Neural cell (in vitro differentiated cells): ENCODE results near the gene ZNF438. TPM values are rescaled to one million over a fixed set of nuclear protein-coding genes. Genes with fewer than 3 reads are reported as not detected.

Experiments used
- H2AFZ ChIP-seq: fragments of 200-600, 300-800 bp; sonication (generic), shearing (Covaris generic); 2 replicates; pipeline ENCODE4 v1.6.0; 2014; ENCODE audit warnings: low read depth, mild to moderate bottlenecking, antibody characterized with exemption, low read length, moderate library complexity
- H3F3A ChIP-seq: fragments of 200-600 bp; shearing (Covaris generic); 2 replicates; pipeline ENCODE4 v1.6.1; 2016; ENCODE audit warnings: mild to moderate bottlenecking, moderate library complexity, mixed read lengths, antibody characterized with exemption, low read length; ENCODE audit not compliant: insufficient read depth, poor library complexity, severe bottlenecking
- H3K27ac ChIP-seq: fragments of 200-600, 300-800 bp; sonication (generic), shearing (Covaris generic); 2 replicates; pipeline ENCODE4 v1.5.1; 2014; ENCODE audit warnings: mild to moderate bottlenecking, low read length, moderate library complexity
- H3K27me3 ChIP-seq: fragments of 300-800, 200-600 bp; sonication (generic), shearing (Covaris generic); 2 replicates; pipeline ENCODE4 v1.6.0; 2014; ENCODE audit warnings: mild to moderate bottlenecking, low read depth, low read length, moderate library complexity; ENCODE audit not compliant: insufficient read depth
- H3K36me3 ChIP-seq: fragments of 300-800, 200-600 bp; sonication (generic), shearing (Covaris generic); 2 replicates; pipeline ENCODE4 v1.5.1; 2014; ENCODE audit warnings: mild to moderate bottlenecking, antibody characterized with exemption, low read length, moderate library complexity; ENCODE audit not compliant: insufficient read depth
- H3K4me2 ChIP-seq: fragments of 300-800, 200-600 bp; sonication (generic), shearing (Covaris generic); 2 replicates; pipeline ENCODE4 v1.6.0; 2014; ENCODE audit warnings: mild to moderate bottlenecking, low read length
- H3K4me3 ChIP-seq: fragments of 300-800, 200-600 bp; sonication (generic), shearing (Covaris generic); 2 replicates; pipeline ENCODE4 v1.5.1; 2014; ENCODE audit warnings: mild to moderate bottlenecking, low read length, moderate library complexity
- H3K79me2 ChIP-seq: fragments of 200-600 bp; shearing (Covaris generic); replicated peaks from 2 replicates; pipeline ENCODE4 v1.6.0; 2014; ENCODE audit warnings: mild to moderate bottlenecking, low read length, moderate library complexity; ENCODE audit not compliant: insufficient read depth
- H3K9ac ChIP-seq: fragments of 300-800, 200-600 bp; sonication (generic), shearing (Covaris generic); 2 replicates; pipeline ENCODE4 v1.6.1; 2016; ENCODE audit warnings: mild to moderate bottlenecking, low read length, mixed read lengths
- H3K9me2 ChIP-seq: fragments of 200-600 bp; shearing (Covaris generic); 2 replicates; pipeline ENCODE4 v1.6.1; 2016; ENCODE audit warnings: mild to moderate bottlenecking, low read length, mixed read lengths; ENCODE audit not compliant: insufficient read depth
- H3K9me3 ChIP-seq: fragments of 200-600, 300-800 bp; sonication (generic), shearing (Covaris generic); 2 replicates; pipeline ENCODE4 v1.6.1; 2016; ENCODE audit warnings: mild to moderate bottlenecking, mixed run types, low read length, moderate library complexity, mixed read lengths
- H4K20me1 ChIP-seq: fragments of 200-600 bp; shearing (Covaris generic); 2 replicates; pipeline ENCODE4 v1.6.1; 2016; ENCODE audit warnings: mild to moderate bottlenecking, mixed run types; ENCODE audit not compliant: insufficient read depth
- EP300 ChIP-seq: fragments of 450-650 bp; conservative IDR thresholded peaks from 2 replicates; pipeline ENCODE4 v1.6.1; 2014; ENCODE audit warnings: antibody characterized with exemption, mild to moderate bottlenecking, moderate library complexity; ENCODE audit not compliant: poor library complexity, severe bottlenecking
- EZH2 ChIP-seq: fragments of 200-600, 300-800 bp; shearing (Covaris generic), sonication (generic); IDR thresholded peaks from 2 replicates; pipeline ENCODE4 v1.6.1; 2014; ENCODE audit warnings: antibody characterized with exemption, low read length, borderline replicate concordance, mild to moderate bottlenecking; ENCODE audit not compliant: insufficient read depth, poor library complexity, severe bottlenecking
- MXI1 ChIP-seq: fragments of 450-650 bp; conservative IDR thresholded peaks from 2 replicates; pipeline ENCODE4 v1.6.1; 2014; ENCODE audit warnings: antibody characterized with exemption, mild to moderate bottlenecking; ENCODE audit not compliant: poor library complexity, severe bottlenecking
- POLR2AphosphoS5 ChIP-seq: IDR thresholded peaks from 2 replicates; pipeline ENCODE4 v1.6.1; 2012
- RAD21 ChIP-seq: fragments of 450-650 bp; conservative IDR thresholded peaks from 2 replicates; pipeline ENCODE4 v1.6.1; 2014; ENCODE audit warnings: antibody characterized with exemption, mild to moderate bottlenecking, moderate library complexity
- SMC3 ChIP-seq: fragments of 450-650 bp; conservative IDR thresholded peaks from 2 replicates; pipeline ENCODE4 v1.6.1; 2014; ENCODE audit warnings: antibody characterized with exemption, mild to moderate bottlenecking, moderate library complexity; ENCODE audit not compliant: poor library complexity
- TAF1 ChIP-seq: IDR thresholded peaks from 2 replicates; pipeline ENCODE4 v1.6.1; 2012; ENCODE audit warnings: low read depth
- polyA plus RNA-seq: library from polyadenylated mRNA; depleted of rRNA; stranded (reverse); fragments of >200 nt; gene quantifications from 2 replicates; pipeline ENCODE4 v1.2.3, GENCODE V29; 2014
- TF ChIP-seq, protein P1 (sequence below): IDR thresholded peaks from 2 replicates; pipeline ENCODE4 v1.6.1; 2012; ENCODE audit warnings: borderline replicate concordance
- TF ChIP-seq, protein P2 (sequence below): fragments of 450-650 bp; IDR thresholded peaks from 2 replicates; pipeline ENCODE4 v1.5.1; 2014; ENCODE audit warnings: antibody characterized with exemption, mild to moderate bottlenecking, moderate library complexity; ENCODE audit not compliant: poor library complexity, severe bottlenecking

Gene ZNF438
- polyA plus RNA-seq, 1 donor from 2014 or later, result 0.78 TPM

DNA sequence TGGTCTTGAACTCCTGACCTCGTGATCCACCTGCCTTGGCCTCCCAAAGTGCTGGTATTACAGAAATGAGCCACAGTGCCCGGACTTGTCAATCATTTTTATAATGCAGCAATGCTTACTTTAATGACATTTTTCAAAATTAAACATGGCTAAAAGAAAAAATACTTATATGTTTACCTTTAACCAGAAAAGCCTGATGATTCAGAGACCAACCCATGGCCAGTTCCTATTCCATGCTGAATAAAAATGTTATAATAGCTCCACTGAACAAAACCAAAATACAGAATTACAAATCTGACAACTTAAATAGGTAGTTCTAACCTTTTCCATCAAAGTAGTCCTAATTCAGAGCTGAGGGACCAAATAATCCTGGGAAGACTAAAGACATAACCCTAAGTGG is 21.6 kb downstream of the ZNF438 start:
- TF ChIP-seq EZH2, result no peak
- no peak for TF ChIP-seq RAD21
- TF ChIP-seq MXI1, result no peak
- no peak for TF ChIP-seq POLR2AphosphoS5
- TF ChIP-seq, protein P1, sequence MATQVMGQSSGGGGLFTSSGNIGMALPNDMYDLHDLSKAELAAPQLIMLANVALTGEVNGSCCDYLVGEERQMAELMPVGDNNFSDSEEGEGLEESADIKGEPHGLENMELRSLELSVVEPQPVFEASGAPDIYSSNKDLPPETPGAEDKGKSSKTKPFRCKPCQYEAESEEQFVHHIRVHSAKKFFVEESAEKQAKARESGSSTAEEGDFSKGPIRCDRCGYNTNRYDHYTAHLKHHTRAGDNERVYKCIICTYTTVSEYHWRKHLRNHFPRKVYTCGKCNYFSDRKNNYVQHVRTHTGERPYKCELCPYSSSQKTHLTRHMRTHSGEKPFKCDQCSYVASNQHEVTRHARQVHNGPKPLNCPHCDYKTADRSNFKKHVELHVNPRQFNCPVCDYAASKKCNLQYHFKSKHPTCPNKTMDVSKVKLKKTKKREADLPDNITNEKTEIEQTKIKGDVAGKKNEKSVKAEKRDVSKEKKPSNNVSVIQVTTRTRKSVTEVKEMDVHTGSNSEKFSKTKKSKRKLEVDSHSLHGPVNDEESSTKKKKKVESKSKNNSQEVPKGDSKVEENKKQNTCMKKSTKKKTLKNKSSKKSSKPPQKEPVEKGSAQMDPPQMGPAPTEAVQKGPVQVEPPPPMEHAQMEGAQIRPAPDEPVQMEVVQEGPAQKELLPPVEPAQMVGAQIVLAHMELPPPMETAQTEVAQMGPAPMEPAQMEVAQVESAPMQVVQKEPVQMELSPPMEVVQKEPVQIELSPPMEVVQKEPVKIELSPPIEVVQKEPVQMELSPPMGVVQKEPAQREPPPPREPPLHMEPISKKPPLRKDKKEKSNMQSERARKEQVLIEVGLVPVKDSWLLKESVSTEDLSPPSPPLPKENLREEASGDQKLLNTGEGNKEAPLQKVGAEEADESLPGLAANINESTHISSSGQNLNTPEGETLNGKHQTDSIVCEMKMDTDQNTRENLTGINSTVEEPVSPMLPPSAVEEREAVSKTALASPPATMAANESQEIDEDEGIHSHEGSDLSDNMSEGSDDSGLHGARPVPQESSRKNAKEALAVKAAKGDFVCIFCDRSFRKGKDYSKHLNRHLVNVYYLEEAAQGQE, result no peak
- no peak for TF ChIP-seq EP300
- TF ChIP-seq, protein P2, sequence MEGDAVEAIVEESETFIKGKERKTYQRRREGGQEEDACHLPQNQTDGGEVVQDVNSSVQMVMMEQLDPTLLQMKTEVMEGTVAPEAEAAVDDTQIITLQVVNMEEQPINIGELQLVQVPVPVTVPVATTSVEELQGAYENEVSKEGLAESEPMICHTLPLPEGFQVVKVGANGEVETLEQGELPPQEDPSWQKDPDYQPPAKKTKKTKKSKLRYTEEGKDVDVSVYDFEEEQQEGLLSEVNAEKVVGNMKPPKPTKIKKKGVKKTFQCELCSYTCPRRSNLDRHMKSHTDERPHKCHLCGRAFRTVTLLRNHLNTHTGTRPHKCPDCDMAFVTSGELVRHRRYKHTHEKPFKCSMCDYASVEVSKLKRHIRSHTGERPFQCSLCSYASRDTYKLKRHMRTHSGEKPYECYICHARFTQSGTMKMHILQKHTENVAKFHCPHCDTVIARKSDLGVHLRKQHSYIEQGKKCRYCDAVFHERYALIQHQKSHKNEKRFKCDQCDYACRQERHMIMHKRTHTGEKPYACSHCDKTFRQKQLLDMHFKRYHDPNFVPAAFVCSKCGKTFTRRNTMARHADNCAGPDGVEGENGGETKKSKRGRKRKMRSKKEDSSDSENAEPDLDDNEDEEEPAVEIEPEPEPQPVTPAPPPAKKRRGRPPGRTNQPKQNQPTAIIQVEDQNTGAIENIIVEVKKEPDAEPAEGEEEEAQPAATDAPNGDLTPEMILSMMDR, result no peak
- no peak for TF ChIP-seq TAF1
- TF ChIP-seq SMC3, result no peak
- no peaks in the 10 kb centered on the region for H3K9me2 ChIP-seq
- H3K36me3 ChIP-seq, result no peaks in the 10 kb centered on the region
- H3K79me2 ChIP-seq, result no peaks in the 10 kb centered on the region
- H3K9ac ChIP-seq, result no peak overlapping the region
- no peaks in the 10 kb centered on the region for H3K27me3 ChIP-seq
- H3K27ac ChIP-seq, result no peak overlapping the region
- no peak overlapping the region for H3K4me3 ChIP-seq
- H3K4me2 ChIP-seq, result no peak overlapping the region
- no peaks in the 10 kb centered on the region for H3K9me3 ChIP-seq
- no peaks in the 10 kb centered on the region for H4K20me1 ChIP-seq
- H2AFZ ChIP-seq, result no peak overlapping the region
- no peaks in the 10 kb centered on the region for H3F3A ChIP-seq

DNA sequence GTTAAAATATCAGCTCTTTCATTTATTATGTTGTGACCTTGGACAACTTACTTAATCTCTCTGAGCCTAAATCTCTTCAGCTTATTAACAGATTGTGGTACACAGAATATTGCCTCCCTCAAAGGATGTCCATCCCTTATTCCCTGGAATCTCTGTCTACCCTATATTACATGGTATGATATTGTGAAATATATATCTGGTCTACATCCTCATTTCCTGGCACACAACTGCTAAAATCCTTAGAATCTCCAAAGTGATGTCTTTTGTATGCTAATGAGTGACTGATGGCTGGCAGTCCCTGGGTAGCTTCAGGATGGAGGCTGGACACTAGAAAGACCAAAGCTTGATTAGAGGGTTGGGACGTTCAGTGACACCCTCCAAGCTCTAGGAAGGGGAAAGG is 25.8 kb downstream of the ZNF438 start:
- Histone ChIP-seq H3F3A (no peaks in the 10 kb centered on the region), H3K27me3 (no peaks in the 10 kb centered on the region), H3K79me2 (no peaks in the 10 kb centered on the region), H3K36me3 (no peaks in the 10 kb centered on the region), H3K9me3 (no peaks in the 10 kb centered on the region), H3K9ac (no peak overlapping the region), H3K4me3 (no peak overlapping the region), H3K9me2 (no peaks in the 10 kb centered on the region), H3K4me2 (no peak overlapping the region), H2AFZ (no peak overlapping the region), H3K27ac (no peak overlapping the region), H4K20me1 (no peaks in the 10 kb centered on the region)
- TF ChIP-seq MXI1 (no peak), EP300 (no peak), RAD21 (no peak), POLR2AphosphoS5 (no peak), TAF1 (no peak), EZH2 (no peak), SMC3 (no peak)
- TF ChIP-seq, protein P2, result no peak
- TF ChIP-seq, protein P1, result no peak
